Measurements from ENCODE around the gene SPATA31D1.

Gene SPATA31D1

GRCh38 chr9:82024908-82025307, 36.3 kb downstream of the SPATA31D1 start:
- DNase-seq: no peak

GRCh38 chr9:82031538-82032280, 43.1 kb downstream of the SPATA31D1 start:
- no peak for DNase-seq

GRCh38 chr9:82034956-82035731, 46.6 kb downstream of the SPATA31D1 start:
- no peak for DNase-seq

- no peak for DNase-seq
Observed at GRCh38 chr9:82036086-82036485, 47.5 kb downstream of the SPATA31D1 start.

- DNase-seq: no peak
Observed at GRCh38 chr9:82037126-82037525, 48.6 kb downstream of the SPATA31D1 start.

- no peak for DNase-seq
Observed at GRCh38 chr9:82038897-82039296, 50.3 kb downstream of the SPATA31D1 start.
